ENCODE data around the gene KCNJ15.

GRCh38 chr21:38301321-38302214 is 44.8 kb downstream of the KCNJ15 start:
- TF ChIP-seq CTCF (IDR thresholded peaks at IDR 0.05), result no peak
- TF ChIP-seq POLR2A (IDR thresholded peaks at IDR 0.05), result no peak

All from esophagus squamous epithelium (tissue), 4 donors.